ENCODE results near the gene GUF1. TPM values are rescaled to one million over a fixed set of nuclear protein-coding genes. Genes with fewer than 3 reads are reported as not detected.
A peak's percentile ranks its signal among the peaks of the same experiment; 100 is the strongest.

Gene GUF1
- total RNA-seq, 2 donors from 2014 or later: 42.8 to 43.7 TPM

- Histone ChIP-seq H3K4me3 (ENCODE audit: low read length) (no peak overlapping the region), H3K9me3 (ENCODE audit: control insufficient read depth, low read length) (no peaks in the 10 kb centered on the region), H3K9ac (ENCODE audit: extremely low read depth, low read length, poor library complexity, severe bottlenecking) (no peak overlapping the region), H3K36me3 (ENCODE audit: control insufficient read depth, insufficient read depth, low read length) (no peaks in the 10 kb centered on the region), H3K27me3 (ENCODE audit: control insufficient read depth, insufficient read depth, low read length, poor library complexity, severe bottlenecking) (no peaks in the 10 kb centered on the region), H3K4me1 (ENCODE audit: control insufficient read depth, insufficient read depth, low read length) (no peaks in the 10 kb centered on the region), H3K27ac (ENCODE audit: low read depth, low read length) (no peak overlapping the region)
- WGBS, 2 experiments (ENCODE audit: insufficient coverage in 1 of 2, insufficient read length in 1 of 2): no CpG with 5 or more reads among the region's 1 CpG
- H3K9me3 Mint-ChIP-seq: no peaks in the 10 kb centered on the region
- H3K4me1 Mint-ChIP-seq: peaks cover 11% of the 10 kb centered on the region
- peak; percentile 47 for TF ChIP-seq CTCF (conservative IDR thresholded peaks at IDR 0.05)
- no peak for DNase-seq
- no peak overlapping the region for H3K27ac Mint-ChIP-seq
- H3K27me3 Mint-ChIP-seq (ENCODE audit: insufficient read depth): no peaks in the 10 kb centered on the region
- no peak overlapping the region for H3K4me3 Mint-ChIP-seq
- H3K36me3 Mint-ChIP-seq (ENCODE audit: low read depth): no peaks in the 10 kb centered on the region
These were observed 16.1 kb upstream of the GUF1 start for GRCh38 chr4:44661940-44662622.

GRCh38 chr4:44662623-44663005 is 15.6 kb upstream of the GUF1 start:
- Mint-ChIP-seq H3K4me3 (no peak overlapping the region), H3K9me3 (no peaks in the 10 kb centered on the region), H3K27ac (no peak overlapping the region), H3K36me3 (ENCODE audit: low read depth) (no peaks in the 10 kb centered on the region), H3K4me1 (peaks cover 11% of the 10 kb centered on the region), H3K27me3 (ENCODE audit: insufficient read depth) (no peaks in the 10 kb centered on the region)
- H3K27ac ChIP-seq (ENCODE audit: low read depth, low read length): no peak overlapping the region
- H3K4me1 ChIP-seq (ENCODE audit: control insufficient read depth, insufficient read depth, low read length): no peaks in the 10 kb centered on the region
- no peak for DNase-seq
- H3K9ac ChIP-seq (ENCODE audit: extremely low read depth, low read length, poor library complexity, severe bottlenecking): no peak overlapping the region
- WGBS, 2 experiments (ENCODE audit: insufficient coverage in 1 of 2, insufficient read length in 1 of 2): 45 to 83% methylated on average over 1 to 2 of the region's 2 CpGs
- no peaks in the 10 kb centered on the region for H3K9me3 ChIP-seq (ENCODE audit: control insufficient read depth, low read length)
- peaks cover 2% of the 10 kb centered on the region for H3K27me3 ChIP-seq (ENCODE audit: control insufficient read depth, insufficient read depth, low read length, poor library complexity, severe bottlenecking)
- TF ChIP-seq CTCF (conservative IDR thresholded peaks at IDR 0.05): no peak
- H3K36me3 ChIP-seq (ENCODE audit: control insufficient read depth, insufficient read depth, low read length): no peaks in the 10 kb centered on the region
- no peak overlapping the region for H3K4me3 ChIP-seq (ENCODE audit: low read length)

- Histone ChIP-seq H3K36me3 (ENCODE audit: control insufficient read depth, insufficient read depth, low read length) (no peaks in the 10 kb centered on the region), H3K9me3 (ENCODE audit: control insufficient read depth, low read length) (no peaks in the 10 kb centered on the region), H3K27ac (ENCODE audit: low read depth, low read length) (no peak overlapping the region), H3K4me1 (ENCODE audit: control insufficient read depth, insufficient read depth, low read length) (no peaks in the 10 kb centered on the region), H3K4me3 (ENCODE audit: low read length) (no peak overlapping the region), H3K9ac (ENCODE audit: extremely low read depth, low read length, poor library complexity, severe bottlenecking) (no peak overlapping the region), H3K27me3 (ENCODE audit: control insufficient read depth, insufficient read depth, low read length, poor library complexity, severe bottlenecking) (peaks cover 13% of the 10 kb centered on the region)
- H3K9me3 Mint-ChIP-seq: no peaks in the 10 kb centered on the region
- H3K36me3 Mint-ChIP-seq (ENCODE audit: low read depth): no peaks in the 10 kb centered on the region
- WGBS, 2 experiments (ENCODE audit: insufficient coverage in 1 of 2, insufficient read length in 1 of 2): 93 to 94% methylated on average over 11 to 20 of the region's 20 CpGs
- H3K4me1 Mint-ChIP-seq: peaks cover 11% of the 10 kb centered on the region
- no peak for DNase-seq
- no peak overlapping the region for H3K4me3 Mint-ChIP-seq
- H3K27me3 Mint-ChIP-seq (ENCODE audit: insufficient read depth): peaks cover 2% of the 10 kb centered on the region
- peak overlapping the region; percentile 22 for H3K27ac Mint-ChIP-seq
- no peak for TF ChIP-seq CTCF (conservative IDR thresholded peaks at IDR 0.05)
These were observed 14.5 kb upstream of the GUF1 start for GRCh38 chr4:44663539-44664263.

Measured in endodermal cell (in vitro differentiated cells).